Mesothelial cell of epicardium (in vitro differentiated cells): ENCODE measurements around the gene CCL20. TPM values are rescaled to one million over a fixed set of nuclear protein-coding genes. Genes with fewer than 3 reads are reported as not detected.

ENCODE experiments used
- DNase-seq, 2 experiments: peaks; one replicate each; pipeline ENCODE4 v3.0.0; 2021; ENCODE audit warnings: low spot score in 2 of 2; ENCODE audit not compliant: unreplicated experiment in 2 of 2
- H3K27ac Mint-ChIP-seq: 2 replicates; pipeline ENCODE4 v1.8.0; 2021; ENCODE audit warnings: mixed read lengths
- H3K27me3 Mint-ChIP-seq: 2 replicates; pipeline ENCODE4 v1.8.0; 2021; ENCODE audit warnings: low read depth, mixed read lengths
- H3K36me3 Mint-ChIP-seq: 2 replicates; pipeline ENCODE4 v1.8.0; 2021; ENCODE audit warnings: mixed read lengths
- H3K4me1 Mint-ChIP-seq: 2 replicates; pipeline ENCODE4 v1.8.0; 2021; ENCODE audit warnings: mixed read lengths
- H3K4me3 Mint-ChIP-seq: 2 replicates; pipeline ENCODE4 v1.8.0; 2021; ENCODE audit warnings: mild to moderate bottlenecking, moderate library complexity, mixed read lengths
- H3K9me3 Mint-ChIP-seq: 2 replicates; pipeline ENCODE4 v1.8.0; 2021; ENCODE audit warnings: mixed read lengths
- total RNA-seq: library from RNA; stranded (reverse); gene quantifications from 3 replicates; pipeline ENCODE4 v1.2.1, GENCODE V29; 2021
- TF ChIP-seq, protein P1 (sequence below): fragments of 200-600 bp; sonication (generic); IDR thresholded peaks from one replicate; pipeline ENCODE4 v1.5.0; 2021; ENCODE audit warnings: antibody characterized with exemption; ENCODE audit not compliant: unreplicated experiment

Gene CCL20
- total RNA-seq, 1 donor from 2014 or later: 0.36 TPM

DNA sequence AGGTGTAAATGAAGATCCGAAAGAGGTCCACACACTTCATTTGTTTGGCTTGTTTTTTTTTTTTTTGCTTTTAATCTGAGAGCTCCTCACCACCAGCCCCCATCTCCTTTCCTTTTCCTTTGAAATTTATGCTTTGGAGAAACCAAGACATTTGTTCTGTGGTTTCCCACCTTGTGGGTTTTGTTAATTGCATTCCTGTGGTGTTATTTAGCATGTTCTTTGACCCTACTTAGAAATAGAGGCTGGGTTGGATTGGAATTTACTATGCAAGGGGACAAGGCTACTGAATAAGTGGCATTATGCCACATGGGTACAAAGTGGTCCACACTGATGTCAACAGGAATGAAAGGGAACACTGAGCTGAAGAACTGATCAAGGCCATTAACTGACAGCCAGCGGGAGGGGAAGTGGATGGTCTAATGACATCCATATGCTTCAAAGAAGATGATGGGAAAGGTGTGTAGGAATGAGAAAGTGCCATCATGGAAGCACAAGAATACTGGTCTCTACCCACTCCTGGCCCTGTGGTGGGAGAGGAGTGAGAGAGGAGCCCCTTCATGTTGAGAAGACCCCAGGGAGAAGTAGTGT lies 8.9 kb downstream of the CCL20 start:
- H3K36me3 Mint-ChIP-seq: no peaks in the 10 kb centered on the region
- peaks cover 3% of the 10 kb centered on the region for H3K27me3 Mint-ChIP-seq
- no peak overlapping the region for H3K4me3 Mint-ChIP-seq
- H3K4me1 Mint-ChIP-seq: peaks cover 15% of the 10 kb centered on the region
- TF ChIP-seq, protein P1, sequence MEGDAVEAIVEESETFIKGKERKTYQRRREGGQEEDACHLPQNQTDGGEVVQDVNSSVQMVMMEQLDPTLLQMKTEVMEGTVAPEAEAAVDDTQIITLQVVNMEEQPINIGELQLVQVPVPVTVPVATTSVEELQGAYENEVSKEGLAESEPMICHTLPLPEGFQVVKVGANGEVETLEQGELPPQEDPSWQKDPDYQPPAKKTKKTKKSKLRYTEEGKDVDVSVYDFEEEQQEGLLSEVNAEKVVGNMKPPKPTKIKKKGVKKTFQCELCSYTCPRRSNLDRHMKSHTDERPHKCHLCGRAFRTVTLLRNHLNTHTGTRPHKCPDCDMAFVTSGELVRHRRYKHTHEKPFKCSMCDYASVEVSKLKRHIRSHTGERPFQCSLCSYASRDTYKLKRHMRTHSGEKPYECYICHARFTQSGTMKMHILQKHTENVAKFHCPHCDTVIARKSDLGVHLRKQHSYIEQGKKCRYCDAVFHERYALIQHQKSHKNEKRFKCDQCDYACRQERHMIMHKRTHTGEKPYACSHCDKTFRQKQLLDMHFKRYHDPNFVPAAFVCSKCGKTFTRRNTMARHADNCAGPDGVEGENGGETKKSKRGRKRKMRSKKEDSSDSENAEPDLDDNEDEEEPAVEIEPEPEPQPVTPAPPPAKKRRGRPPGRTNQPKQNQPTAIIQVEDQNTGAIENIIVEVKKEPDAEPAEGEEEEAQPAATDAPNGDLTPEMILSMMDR: no peak
- DNase-seq: no peak
- no peaks in the 10 kb centered on the region for H3K9me3 Mint-ChIP-seq
- H3K27ac Mint-ChIP-seq: no peak overlapping the region

DNA sequence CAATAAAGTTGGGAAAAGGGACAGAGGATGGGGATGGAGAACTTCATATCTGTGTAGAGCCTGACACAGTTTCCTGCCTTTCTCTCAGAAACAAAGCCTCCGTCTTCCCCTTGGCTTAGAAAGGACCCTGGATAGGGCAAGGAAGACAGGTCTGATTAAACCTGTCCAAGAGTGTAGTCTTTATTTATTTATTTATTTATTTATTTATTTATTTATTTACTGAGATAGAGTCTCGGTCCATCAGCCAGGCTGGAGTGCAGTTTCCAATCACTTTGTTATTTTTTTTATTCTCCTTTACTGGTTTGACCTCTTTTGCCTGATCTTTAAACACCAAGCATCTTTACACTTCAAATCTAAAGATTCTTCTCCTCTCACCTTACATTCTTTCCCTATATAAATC lies 10.3 kb downstream of the CCL20 start:
- Mint-ChIP-seq H3K4me1 (peaks cover under 1% of the 10 kb centered on the region), H3K4me3 (no peak overlapping the region), H3K27me3 (peaks cover 3% of the 10 kb centered on the region), H3K9me3 (no peaks in the 10 kb centered on the region), H3K36me3 (no peaks in the 10 kb centered on the region), H3K27ac (no peak overlapping the region)
- TF ChIP-seq, protein P1: no peak
- no peak for DNase-seq

- H3K36me3 Mint-ChIP-seq: no peaks in the 10 kb centered on the region
- no peaks in the 10 kb centered on the region for H3K4me1 Mint-ChIP-seq
- no peak overlapping the region for H3K4me3 Mint-ChIP-seq
- no peaks in the 10 kb centered on the region for H3K9me3 Mint-ChIP-seq
- no peak overlapping the region for H3K27ac Mint-ChIP-seq
- DNase-seq: no peak
- peaks cover 3% of the 10 kb centered on the region for H3K27me3 Mint-ChIP-seq
- TF ChIP-seq, protein P1: no peak
Observed at GRCh38 chr2:227824711-227825110, 11.1 kb downstream of the CCL20 start.

GRCh38 chr2:227826019-227826521 lies 12.4 kb downstream of the CCL20 start:
- Mint-ChIP-seq H3K4me1 (no peaks in the 10 kb centered on the region), H3K9me3 (no peaks in the 10 kb centered on the region)
- TF ChIP-seq, protein P1: no peak

GRCh38 chr2:227826563-227826962 lies 12.9 kb downstream of the CCL20 start:
- no peak for DNase-seq
- Mint-ChIP-seq H3K36me3 (no peaks in the 10 kb centered on the region), H3K27me3 (peaks cover 3% of the 10 kb centered on the region), H3K27ac (no peak overlapping the region), H3K4me1 (no peaks in the 10 kb centered on the region), H3K4me3 (no peak overlapping the region), H3K9me3 (no peaks in the 10 kb centered on the region)
- TF ChIP-seq, protein P1: no peak

More at GRCh38 chr2:227826019-227826521, 12.4 kb downstream of the CCL20 start:
- DNase-seq: no peak
- Mint-ChIP-seq H3K27ac (no peak overlapping the region), H3K27me3 (peaks cover 3% of the 10 kb centered on the region), H3K4me3 (no peak overlapping the region), H3K36me3 (no peaks in the 10 kb centered on the region)
